CD4-positive, alpha-beta T cell (primary cell): ENCODE data around the gene BRME1. TPM values are rescaled to one million over a fixed set of nuclear protein-coding genes. Genes with fewer than 3 reads are reported as not detected.
A peak's percentile ranks its signal among the peaks of the same experiment; 100 is the strongest.

Experiments
- ATAC-seq: fragments of 200-7000 bp; cut with Tn5 transposase; one replicate; pipeline ENCODE4 v1.10.0; 2022; ENCODE audit warnings: mild to moderate bottlenecking; ENCODE audit not compliant: poor library complexity
- CTCF ChIA-PET: fragments of 350-600 bp; sonication (Branson Sonifier 250); formaldehyde crosslinking; loops from one replicate; lab custom pipeline; 2021; ENCODE audit warnings: antibody characterized with exemption, inconsistent platforms; lab: Charles Lee
- POLR2A ChIA-PET: fragments of 350-600 bp; sonication (Branson Sonifier 250); formaldehyde crosslinking; loops from one replicate; lab custom pipeline; 2021; ENCODE audit warnings: antibody characterized with exemption, inconsistent platforms; lab: Charles Lee
- DNase-seq, 14 experiments: peaks; one replicate each; pipeline ENCODE4 v3.0.0-alpha.2; 2013 to 2020; ENCODE audit warnings: mixed read lengths in 2 of 14
- H3K27ac ChIP-seq, 2 donors: one replicate each; pipeline versions ENCODE4 v1.5.1 to v1.7.0; 2013; ENCODE audit warnings: low read length in 2 of 2, low read depth in 1 of 2, mild to moderate bottlenecking in 1 of 2
- H3K27me3 ChIP-seq, 2 experiments: 1 replicate in 1 of 2; 2 replicates in 1 of 2; pipeline versions ENCODE4 v1.6.1 to v1.7.0; 2013; ENCODE audit warnings: low read length in 2 of 2, control low read depth in 1 of 2, mild to moderate bottlenecking in 1 of 2, moderate library complexity in 1 of 2; ENCODE audit not compliant: insufficient read depth in 2 of 2, control insufficient read depth in 1 of 2
- H3K36me3 ChIP-seq: one replicate; pipeline ENCODE4 v1.6.1; 2013; ENCODE audit warnings: low read length, control low read depth; ENCODE audit not compliant: insufficient read depth
- H3K4me1 ChIP-seq: one replicate; pipeline ENCODE4 v1.6.1; 2013; ENCODE audit warnings: low read length, control low read depth; ENCODE audit not compliant: insufficient read depth
- H3K4me3 ChIP-seq: one replicate; pipeline ENCODE4 v1.5.1; 2013; ENCODE audit warnings: mild to moderate bottlenecking, low read length, moderate library complexity
- H3K9me3 ChIP-seq, 2 experiments: 1 replicate in 1 of 2; 2 replicates in 1 of 2; pipeline versions ENCODE4 v1.6.1 to v1.7.0; 2013; ENCODE audit warnings: low read length in 2 of 2, mild to moderate bottlenecking in 2 of 2, control low read depth in 1 of 2, moderate library complexity in 1 of 2; ENCODE audit not compliant: control insufficient read depth in 1 of 2, insufficient read depth in 1 of 2
- H3K27ac Mint-ChIP-seq: one replicate; pipeline ENCODE4 v1.8.0; 2020; ENCODE audit warnings: mixed read lengths
- H3K27me3 Mint-ChIP-seq: one replicate; pipeline ENCODE4 v1.8.0; 2021; ENCODE audit warnings: mixed read lengths
- H3K36me3 Mint-ChIP-seq: one replicate; pipeline ENCODE4 v1.8.0; 2021; ENCODE audit warnings: low read depth, mixed read lengths
- H3K4me1 Mint-ChIP-seq: one replicate; pipeline ENCODE4 v1.8.0; 2021; ENCODE audit warnings: low read depth, mixed read lengths
- H3K4me3 Mint-ChIP-seq: one replicate; pipeline ENCODE4 v1.8.0; 2020; ENCODE audit warnings: mild to moderate bottlenecking, mixed read lengths
- H3K9me3 Mint-ChIP-seq: one replicate; pipeline ENCODE4 v1.8.0; 2020; ENCODE audit warnings: mixed read lengths
- CTCF ChIP-seq: fragments of 200-600 bp; IDR thresholded peaks from one replicate; pipeline ENCODE4 v1.8.0; 2022; ENCODE audit warnings: antibody characterized with exemption, mild to moderate bottlenecking
- intact Hi-C, 2 experiments: fragments of 100-400 bp; cut with DNase I in 1 of 2; cut with micrococcal nuclease in 1 of 2; formaldehyde crosslinking; loops; one replicate each; pipeline versions ENCODE4 v1.15.1 to v1.9.0; 2023 to 2025; cut with DNase I, micrococcal nuclease
- total RNA-seq, 174 experiments: library from RNA in 2 of 174; stranded (reverse) in 2 of 174; gene quantifications; one replicate each; pipeline ENCODE4 v1.2.3 and lab custom pipeline; 2021 to 2026

Gene BRME1
- total RNA-seq, 2 experiments from 2014 or later: 1.1 to 1.3 TPM

GRCh38 chr19:13882419-13882795 is 23.5 kb downstream of the BRME1 start:
- no peak for TF ChIP-seq CTCF
- no peaks in the 10 kb centered on the region for H3K27me3 Mint-ChIP-seq
- peak overlapping the region; percentile 25 for H3K4me3 ChIP-seq

DNA sequence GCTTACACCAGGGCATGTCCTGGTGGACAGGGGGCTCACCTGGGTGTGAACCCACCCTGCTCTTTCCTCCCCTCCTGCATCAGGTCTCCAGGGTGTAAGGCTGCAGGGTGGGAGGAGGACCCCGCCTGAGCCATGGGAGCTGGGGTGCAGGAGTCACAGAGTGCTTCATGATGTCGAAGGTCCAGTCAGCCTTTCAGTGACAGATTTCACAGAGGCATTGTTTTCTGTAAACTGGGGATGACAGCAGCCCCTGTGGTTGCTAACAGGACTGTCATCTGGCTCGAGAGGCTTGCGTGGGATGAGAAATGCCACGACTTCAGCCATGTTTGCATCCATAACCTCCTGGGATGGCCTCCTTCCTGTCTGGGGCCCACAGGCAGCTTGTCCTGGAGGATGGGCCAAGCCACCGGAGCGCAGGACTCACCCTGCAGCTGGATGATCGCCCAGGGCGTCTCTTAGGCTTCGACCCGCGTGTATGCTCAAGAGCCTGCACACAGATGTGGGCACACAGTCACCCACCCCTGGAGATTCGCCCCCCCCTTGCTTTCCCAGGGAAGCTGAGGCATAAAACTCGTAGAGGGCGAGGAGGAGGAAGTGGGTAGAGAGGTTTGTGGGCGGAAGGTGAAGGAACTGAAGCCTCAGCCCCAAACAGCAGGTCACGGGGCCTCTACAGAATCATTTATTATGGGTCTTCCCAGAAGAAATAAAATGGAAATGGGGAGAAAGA is 24.1 kb downstream of the BRME1 start:
- H3K4me3 ChIP-seq: peak overlapping the region; percentile 25
- Mint-ChIP-seq H3K4me1 (peaks cover 41% of the 10 kb centered on the region), H3K27me3 (no peaks in the 10 kb centered on the region), H3K27ac (peak overlapping the region; percentile 76), H3K4me3 (peak overlapping the region; percentile 75), H3K9me3 (no peaks in the 10 kb centered on the region), H3K36me3 (no peaks in the 10 kb centered on the region)
- H3K36me3 ChIP-seq: no peaks in the 10 kb centered on the region
- no peaks in the 10 kb centered on the region for H3K27me3 ChIP-seq
- DNase-seq: peak in 8 of 14 experiments; percentile 18 to 80 (median 56)
- no peak for TF ChIP-seq CTCF
- no peaks in the 10 kb centered on the region for H3K9me3 ChIP-seq
- peaks cover 68% of the 10 kb centered on the region for H3K4me1 ChIP-seq
- no peak for ATAC-seq
- CTCF ChIA-PET: interaction anchor here (0.8 to 4.5 kb wide), 6 partner anchors 33 to 255 kb away, joined by 3 to 27 read pairs (median 5); partner anchors contain the start of genes ASF1B and MISP3
- POLR2A ChIA-PET: interaction anchor here (0.6 to 2.6 kb wide), 12 partner anchors 12 to 255 kb away, joined by 3 to 19 read pairs (median 4); partner anchors contain the start of genes ASF1B, IL27RA, MISP3 and RFX1
- intact Hi-C loops: loop anchor here (2.0 to 10.0 kb wide), 8 partner anchors 25 to 593 kb away; partner anchors contain the start of genes DCAF15 (in 2 of the 2), ADGRL1 (in 1 of the 2), ASF1B (in 1 of the 2) and BRME1 (in 1 of the 2)
- H3K27ac ChIP-seq: peak overlapping the region; percentile 39 to 66

More at GRCh38 chr19:13882419-13882795, 23.5 kb downstream of the BRME1 start:
- ChIA-PET CTCF (interaction anchor here (0.8 to 4.5 kb wide), 4 partner anchors 37 to 254 kb away, joined by 3 to 27 read pairs (median 10); partner anchors contain the start of genes ASF1B and MISP3), POLR2A (interaction anchor here (0.6 to 2.6 kb wide), 9 partner anchors 13 to 254 kb away, joined by 3 to 19 read pairs (median 5); partner anchors contain the start of genes ASF1B, IL27RA, MISP3 and RFX1)
- Mint-ChIP-seq H3K27ac (peak overlapping the region; percentile 76), H3K4me1 (peaks cover 41% of the 10 kb centered on the region), H3K36me3 (no peaks in the 10 kb centered on the region), H3K9me3 (no peaks in the 10 kb centered on the region), H3K4me3 (peak overlapping the region; percentile 75)
- DNase-seq (no peak), ATAC-seq (no peak)
- Histone ChIP-seq H3K27ac (peak overlapping the region in 1 of 2 donors; percentile 39), H3K36me3 (no peaks in the 10 kb centered on the region), H3K9me3 (no peaks in the 10 kb centered on the region), H3K4me1 (peaks cover 73% of the 10 kb centered on the region), H3K27me3 (no peaks in the 10 kb centered on the region)
- intact Hi-C loops: loop anchor here (5.0 to 10.0 kb wide), 4 partner anchors 70 to 592 kb away; partner anchors contain the start of genes ADGRL1 (in 1 of the 2), DCAF15 (in 1 of the 2) and PTGER1 (in 1 of the 2)

DNA sequence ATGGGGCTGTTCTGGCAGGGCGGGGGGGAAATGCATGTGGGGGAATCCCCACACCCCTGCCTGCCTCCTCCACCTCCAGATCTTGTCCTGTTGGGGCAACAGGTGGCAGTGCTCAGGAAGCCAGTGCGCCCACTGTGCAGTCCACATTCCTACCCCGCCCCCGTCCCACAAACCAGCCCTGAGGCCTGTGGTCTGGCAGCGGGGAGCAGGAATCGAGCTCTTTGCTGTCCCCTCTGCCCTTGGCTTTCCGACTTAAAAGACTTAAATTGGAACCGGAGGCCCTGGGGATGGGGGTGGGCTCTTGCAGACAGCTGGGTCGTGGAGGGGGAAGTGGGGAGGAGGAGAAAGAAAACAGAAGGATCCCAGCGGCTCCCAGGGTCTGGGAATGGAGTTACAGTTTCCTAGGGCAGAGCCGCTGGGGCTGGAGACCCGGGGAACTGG is 24.6 kb downstream of the BRME1 start:
- H3K4me1 Mint-ChIP-seq: peaks cover 41% of the 10 kb centered on the region
- Histone ChIP-seq H3K9me3 (no peaks in the 10 kb centered on the region), H3K4me1 (peaks cover 66% of the 10 kb centered on the region), H3K27me3 (no peaks in the 10 kb centered on the region), H3K4me3 (peak overlapping the region; percentile 25), H3K27ac (peak overlapping the region; percentile 39 to 66), H3K36me3 (no peaks in the 10 kb centered on the region)
- peak overlapping the region; percentile 76 for H3K27ac Mint-ChIP-seq
- TF ChIP-seq CTCF: no peak
- CTCF ChIA-PET: interaction anchor here (0.8 to 4.5 kb wide), 9 partner anchors 19 to 256 kb away, joined by 3 to 27 read pairs (median 5); partner anchors contain the start of genes ASF1B, IL27RA and MISP3
- intact Hi-C loops: loop anchor here (2.0 to 10.0 kb wide), 8 partner anchors 26 to 594 kb away; partner anchors contain the start of genes DCAF15 (in 2 of the 2), ADGRL1 (in 1 of the 2), ASF1B (in 1 of the 2) and BRME1 (in 1 of the 2)
- POLR2A ChIA-PET: interaction anchor here (0.7 to 2.6 kb wide), 9 partner anchors 106 to 255 kb away, joined by 3 to 19 read pairs (median 5); partner anchors contain the start of genes ASF1B, IL27RA, MISP3 and RFX1
- DNase-seq (peak in 4 of 14 experiments; percentile 22 to 68 (median 57)), ATAC-seq (no peak)
- H3K9me3 Mint-ChIP-seq: no peaks in the 10 kb centered on the region
- H3K36me3 Mint-ChIP-seq: no peaks in the 10 kb centered on the region
- peak overlapping the region; percentile 75 for H3K4me3 Mint-ChIP-seq
- H3K27me3 Mint-ChIP-seq: no peaks in the 10 kb centered on the region
